Measurements from ENCODE around the gene GNRH2. TPM values are rescaled to one million over a fixed set of nuclear protein-coding genes. Genes with fewer than 3 reads are reported as not detected.

Gene GNRH2, protein sequence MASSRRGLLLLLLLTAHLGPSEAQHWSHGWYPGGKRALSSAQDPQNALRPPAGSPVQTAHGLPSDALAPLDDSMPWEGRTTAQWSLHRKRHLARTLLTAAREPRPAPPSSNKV
- not detected in 2 replicates for total RNA-seq

GRCh38 chr20:3043322-3043721, at the start of gene GNRH2:
Gene GNRH2 (plus strand): TSS chr20:3043622. CDS start chr20:3044415, 793 bp downstream.

GRCh38 chr20:3045816-3046676, 2.6 kb downstream of the GNRH2 start, which contains the start of gene MRPS26:
Gene MRPS26 (plus strand): TSS chr20:3046052. CDS start chr20:3046069, 17 bp downstream.

DNA sequence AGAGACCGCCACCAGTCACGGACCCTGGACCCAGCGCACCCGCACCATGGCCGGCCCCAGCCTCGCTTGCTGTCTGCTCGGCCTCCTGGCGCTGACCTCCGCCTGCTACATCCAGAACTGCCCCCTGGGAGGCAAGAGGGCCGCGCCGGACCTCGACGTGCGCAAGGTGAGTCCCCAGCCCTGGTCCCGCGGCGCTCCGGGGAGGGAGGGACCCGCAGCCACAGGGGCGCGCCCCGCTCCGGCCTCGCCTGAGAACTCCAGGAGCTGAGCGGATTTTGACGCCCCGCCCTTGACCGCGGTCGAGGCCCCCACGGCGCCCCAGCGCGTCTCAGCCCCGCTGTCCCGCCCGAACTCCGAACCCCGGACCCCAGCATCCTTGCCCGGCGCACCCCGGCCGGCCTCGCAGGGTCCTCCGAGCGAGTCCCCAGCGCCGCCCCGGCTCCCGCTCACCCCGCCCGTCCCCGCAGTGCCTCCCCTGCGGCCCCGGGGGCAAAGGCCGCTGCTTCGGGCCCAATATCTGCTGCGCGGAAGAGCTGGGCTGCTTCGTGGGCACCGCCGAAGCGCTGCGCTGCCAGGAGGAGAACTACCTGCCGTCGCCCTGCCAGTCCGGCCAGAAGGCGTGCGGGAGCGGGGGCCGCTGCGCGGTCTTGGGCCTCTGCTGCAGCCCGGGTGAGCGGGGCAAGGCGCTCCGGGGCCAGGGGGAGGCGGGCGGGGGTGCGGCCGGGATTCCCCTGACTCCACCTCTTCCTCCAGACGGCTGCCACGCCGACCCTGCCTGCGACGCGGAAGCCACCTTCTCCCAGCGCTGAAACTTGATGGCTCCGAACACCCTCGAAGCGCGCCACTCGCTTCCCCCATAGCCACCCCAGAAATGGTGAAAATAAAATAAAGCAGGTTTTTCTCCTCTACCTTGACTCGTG, 28.4 kb downstream of the GNRH2 start, which contains the start of gene OXT:
Gene OXT (plus strand): TSS at position 11 of the 920 bp plus-strand sequence. CDS start 36 bp downstream, at position 47.

DNA sequence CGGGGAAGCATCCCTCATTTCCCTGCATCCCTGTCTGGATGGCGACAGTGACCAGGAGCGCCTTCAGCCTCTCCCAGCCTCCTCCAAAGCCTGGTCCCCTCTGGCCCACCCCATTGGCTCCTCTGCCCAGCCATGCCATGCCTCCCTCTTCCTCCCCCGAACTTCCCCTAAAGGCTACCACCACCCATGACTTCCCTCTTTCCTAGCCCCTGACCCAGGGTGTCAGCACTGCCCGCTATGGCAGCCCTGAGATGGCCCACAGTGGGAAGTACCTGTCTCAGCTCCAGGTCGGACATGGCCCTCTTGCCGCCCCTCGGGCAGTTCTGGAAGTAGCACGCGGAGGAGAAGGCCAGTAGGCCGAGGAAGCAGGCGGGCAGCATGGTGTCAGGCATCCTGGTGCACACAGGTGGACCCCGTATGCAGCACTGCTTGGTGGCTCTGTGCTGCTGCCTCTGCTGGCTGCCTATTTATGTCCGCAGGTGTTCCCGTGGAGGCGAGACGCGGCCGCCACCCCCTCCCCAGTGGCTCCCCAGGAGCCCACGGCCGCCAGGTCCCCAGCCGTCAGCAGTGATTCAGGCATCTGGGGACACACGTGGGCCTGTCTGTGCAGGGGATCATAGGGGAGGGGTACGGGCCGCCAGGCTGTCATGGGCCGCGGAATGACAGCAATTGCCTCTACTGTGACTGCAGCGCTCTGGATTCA, 41.0 kb downstream of the GNRH2 start, which contains the start of gene AVP:
Gene AVP (minus strand): TSS at position 442 of the 703 bp plus-strand sequence. CDS start 50 bp downstream, at position 392.

Other genes starting within 250 kb of the GNRH2 start
- not detected in 2 replicates for gene CPXM1, start 243.0 kb upstream of the GNRH2 start, total RNA-seq
- not detected in 2 replicates for gene C20orf141, start 228.6 kb upstream of the GNRH2 start, total RNA-seq
- gene TMEM239, start 227.3 kb upstream of the GNRH2 start, total RNA-seq: not detected in 2 replicates
- 7.7 and 10.4 TPM in 2 replicates for gene PCED1A, start 203.0 kb upstream of the GNRH2 start, total RNA-seq
- gene VPS16, start 202.9 kb upstream of the GNRH2 start, total RNA-seq: 17.8 and 26.0 TPM in 2 replicates
- gene PTPRA, start 170.1 kb upstream of the GNRH2 start, total RNA-seq: 22.7 and 32.4 TPM in 2 replicates
- 91.3 and 98.8 TPM in 2 replicates for gene MRPS26, start 2.4 kb downstream of the GNRH2 start, total RNA-seq
- gene OXT, start 28.0 kb downstream of the GNRH2 start, total RNA-seq: not detected in 2 replicates
- not detected in 2 replicates for gene AVP, start 41.1 kb downstream of the GNRH2 start, total RNA-seq
- gene FASTKD5, start 116.2 kb downstream of the GNRH2 start, total RNA-seq: 14.7 and 17.6 TPM in 2 replicates
- 2.8 and 4.7 TPM in 2 replicates for gene UBOX5, start 116.2 kb downstream of the GNRH2 start, total RNA-seq
- 4.3 and 4.8 TPM in 2 replicates for gene LZTS3, start 129.9 kb downstream of the GNRH2 start, total RNA-seq
- gene DDRGK1, start 161.1 kb downstream of the GNRH2 start, total RNA-seq: 75.0 and 92.5 TPM in 2 replicates
- 43.9 and 59.7 TPM in 2 replicates for gene ITPA, start 165.9 kb downstream of the GNRH2 start, total RNA-seq
- 7.9 and 13.0 TPM in 2 replicates for gene SLC4A11, start 195.6 kb downstream of the GNRH2 start, total RNA-seq

Data from airway epithelial cell (primary cell).